Suprapubic skin (tissue), 4 donors: ENCODE measurements around the gene UBALD1. TPM values are rescaled to one million over a fixed set of nuclear protein-coding genes. Genes with fewer than 3 reads are reported as not detected.

Experiments
- DNase-seq, 2 donors: peaks; one replicate each; pipeline ENCODE4 v3.0.0-alpha.2; 2019; ENCODE audit warnings: low spot score in 2 of 2
- H3K27ac ChIP-seq: fragments of 200-600 bp; sonication (generic); one replicate; pipeline ENCODE4 v1.5.1; 2019
- H3K27me3 ChIP-seq: fragments of 200-600 bp; sonication (generic); one replicate; pipeline ENCODE4 v1.5.1; 2019
- H3K36me3 ChIP-seq: fragments of 200-600 bp; sonication (generic); one replicate; pipeline ENCODE4 v1.5.1; 2019
- H3K4me1 ChIP-seq: fragments of 200-600 bp; sonication (generic); one replicate; pipeline ENCODE4 v1.5.1; 2019
- H3K4me3 ChIP-seq: fragments of 200-600 bp; sonication (generic); one replicate; pipeline ENCODE4 v1.5.1; 2019; ENCODE audit warnings: mild to moderate bottlenecking
- H3K9me3 ChIP-seq: fragments of 200-600 bp; sonication (generic); one replicate; pipeline ENCODE4 v1.5.1; 2019
- CTCF ChIP-seq, 2 donors: fragments of 200-600 bp in 1 of 2; fragments of 450-650 bp in 1 of 2; sonication (generic) in 1 of 2; IDR thresholded peaks; one replicate each; pipeline ENCODE4 v1.5.1; 2016 to 2019; ENCODE audit warnings: antibody characterized with exemption in 2 of 2, mild to moderate bottlenecking in 1 of 2, moderate library complexity in 1 of 2
- EP300 ChIP-seq: sonication (generic); formaldehyde crosslinking; IDR thresholded peaks from one replicate; pipeline ENCODE4 v1.6.1; 2017; ENCODE audit warnings: antibody characterized with exemption
- POLR2A ChIP-seq, 2 donors: fragments of 450-650 bp; IDR thresholded peaks; one replicate each; pipeline ENCODE4 v1.6.1; 2017; ENCODE audit warnings: antibody characterized with exemption in 2 of 2, mild to moderate bottlenecking in 2 of 2, moderate library complexity in 2 of 2
- POLR2AphosphoS5 ChIP-seq, 3 donors: sonication (generic); formaldehyde crosslinking; IDR thresholded peaks; one replicate each; pipeline ENCODE4 v1.6.1; 2017; ENCODE audit warnings: antibody characterized with exemption in 3 of 3
- WGBS: methylation state at CpG from one replicate; pipeline ENCODE4 v1.1.5; 2018; 5-methylcytosine and 5-hydroxymethylcytosine counted together
- total RNA-seq, 4 donors: library from RNA; depleted of rRNA; stranded (reverse); fragments of >200 nt; gene quantifications; one replicate each; pipeline ENCODE4 v1.1.0, GENCODE V29; 2016

UBALD1 gene
- total RNA-seq, 4 donors from 2014 or later: 11.5 to 29.7 (median 15.2) TPM

GRCh38 chr16:4613636-4614570 is 785 bp downstream of the UBALD1 start:
- Histone ChIP-seq H3K9me3 (no peaks in the 10 kb centered on the region), H3K4me1 (peaks cover 62% of the 10 kb centered on the region), H3K27me3 (no peaks in the 10 kb centered on the region), H3K27ac (peak overlapping the region; percentile 80), H3K4me3 (peak overlapping the region; percentile 99), H3K36me3 (peaks cover 14% of the 10 kb centered on the region)
- TF ChIP-seq CTCF (IDR thresholded peaks at IDR 0.05) (no peak), POLR2AphosphoS5 (IDR thresholded peaks at IDR 0.05) (peak in 1 of 3 donors; percentile 23), EP300 (no peak)
- no CpG with 5 or more reads among the region's 92 CpGs for WGBS
- no peak for DNase-seq

GRCh38 chr16:4612977-4613635 is 1.6 kb downstream of the UBALD1 start:
- WGBS: 22% methylated on average over 5 of the region's 14 CpGs
- Histone ChIP-seq H3K27me3 (no peaks in the 10 kb centered on the region), H3K4me3 (peak overlapping the region; percentile 99), H3K27ac (no peak overlapping the region), H3K9me3 (no peaks in the 10 kb centered on the region), H3K4me1 (peaks cover 54% of the 10 kb centered on the region), H3K36me3 (peaks cover 22% of the 10 kb centered on the region)
- no peak for DNase-seq
- TF ChIP-seq POLR2A (IDR thresholded peaks at IDR 0.05): no peak
- no peak for TF ChIP-seq EP300
- TF ChIP-seq CTCF (IDR thresholded peaks at IDR 0.05): no peak
- TF ChIP-seq POLR2AphosphoS5 (IDR thresholded peaks at IDR 0.05): no peak

- TF ChIP-seq EP300 (no peak), POLR2AphosphoS5 (IDR thresholded peaks at IDR 0.05) (no peak), CTCF (IDR thresholded peaks at IDR 0.05) (no peak), POLR2A (IDR thresholded peaks at IDR 0.05) (no peak)
- Histone ChIP-seq H3K27me3 (no peaks in the 10 kb centered on the region), H3K4me1 (peaks cover 48% of the 10 kb centered on the region), H3K27ac (no peak overlapping the region), H3K4me3 (peak overlapping the region; percentile 99), H3K9me3 (no peaks in the 10 kb centered on the region), H3K36me3 (peaks cover 28% of the 10 kb centered on the region)
- no peak for DNase-seq
- 98% methylated on average over 7 of the region's 7 CpGs for WGBS
Measured at GRCh38 chr16:4612474-4612931, 2.2 kb downstream of the UBALD1 start.

GRCh38 chr16:4611337-4612021 is 3.2 kb downstream of the UBALD1 start:
- Histone ChIP-seq H3K4me1 (peaks cover 40% of the 10 kb centered on the region), H3K9me3 (no peaks in the 10 kb centered on the region), H3K36me3 (peaks cover 28% of the 10 kb centered on the region), H3K4me3 (no peak overlapping the region), H3K27ac (no peak overlapping the region), H3K27me3 (no peaks in the 10 kb centered on the region)
- 70% methylated on average over 15 of the region's 22 CpGs for WGBS
- no peak for DNase-seq
- no peak for TF ChIP-seq EP300

GRCh38 chr16:4610011-4611005 is 4.4 kb downstream of the UBALD1 start:
- 82% methylated on average over 7 of the region's 32 CpGs for WGBS
- TF ChIP-seq POLR2AphosphoS5 (IDR thresholded peaks at IDR 0.05): no peak
- no peak for TF ChIP-seq CTCF (IDR thresholded peaks at IDR 0.05)
- TF ChIP-seq EP300: no peak
- no peak for TF ChIP-seq POLR2A (IDR thresholded peaks at IDR 0.05)
- Histone ChIP-seq H3K9me3 (no peaks in the 10 kb centered on the region), H3K27me3 (no peaks in the 10 kb centered on the region), H3K4me1 (peaks cover 33% of the 10 kb centered on the region), H3K36me3 (peaks cover 28% of the 10 kb centered on the region), H3K27ac (no peak overlapping the region), H3K4me3 (no peak overlapping the region)
- no peak for DNase-seq
